ENCODE results near the gene CALN1. TPM values are rescaled to one million over a fixed set of nuclear protein-coding genes. Genes with fewer than 3 reads are reported as not detected.

CALN1 gene
- total and polyA plus RNA-seq, 9 of the 15 experiments (the other 6 are each of a cell fraction or from before 2014, with no cell fraction given), result 1.4 to 7.5 (median 3.3) TPM

- TF ChIP-seq ELF4 (CRISPR knock-in tag; IDR thresholded peaks at IDR 0.05) (no peak), USF2 (CRISPR knock-in tag; IDR thresholded peaks at IDR 0.05) (no peak), NKRF (IDR thresholded peaks at IDR 0.05; ENCODE audit: borderline replicate concordance) (no peak), ZNF589 (CRISPR knock-in tag; IDR thresholded peaks at IDR 0.05; ENCODE audit: low read depth) (no peak), ZC3H8 (IDR thresholded peaks at IDR 0.05) (no peak)
These were observed 139.7 kb downstream of the CALN1 start (continued) for GRCh38 chr7:72272479-72272878.

- H3K27me3 ChIP-seq (ENCODE audit: control insufficient read depth in 2 of 2, insufficient read depth in 2 of 2, low read length in 2 of 2), result no peaks in the 10 kb centered on the region; a peak in 1 of 5 replicates
- intact Hi-C loops (cut with micrococcal nuclease) (no loop called here), in situ Hi-C loops (cut with MboI) (no loop called here)
- DNase-seq (ENCODE audit: extremely low read depth in 1 of 4, low spot score in 3 of 4) (no peak), ATAC-seq (no peak), FAIRE-seq (no peak)
- 0% methylated on average over 3 of the region's 3 CpGs for WGBS (ENCODE audit: insufficient coverage, low coverage, missing lambda C conversion rate)
- no peaks in the 10 kb centered on the region for H3K9me3 ChIP-seq (replicated peaks; ENCODE audit: control insufficient read depth, insufficient read depth, low read depth, low read length)
- no peak overlapping the region for H3K4me3 ChIP-seq
- H4K20me1 ChIP-seq (replicated peaks; ENCODE audit: control insufficient read depth, insufficient read depth, low read length), result 0 out of 2 replicates have a peak, but pooled peaks cover 2% of the 10 kb centered on the region
- ChIA-PET POLR2A (interaction anchor here (0.6 to 0.9 kb wide), 2 partner anchors 10 to 318 kb away, joined by 3 read pairs; no protein-coding TSS in a partner anchor), CTCF (ENCODE audit: low intra/inter-chr PET ratio) (no interaction called here)
- no peaks in the 10 kb centered on the region for H3K79me2 ChIP-seq (ENCODE audit: control insufficient read depth, insufficient read depth, low read length)
- no peak for TF ChIP-seq XRCC3 (IDR thresholded peaks at IDR 0.05)
- TF ChIP-seq RB1 (IDR thresholded peaks at IDR 0.05; ENCODE audit: low read depth), result no peak
- TF ChIP-seq TBP (optimal IDR thresholded peaks at IDR 0.05; ENCODE audit: low read depth, low read length), result no peak
- TF ChIP-seq ATF7 (IDR thresholded peaks at IDR 0.05), result no peak
- TF ChIP-seq GTF2B (IDR thresholded peaks at IDR 0.05; ENCODE audit: extremely low read depth, insufficient read length), result no peak
- TF ChIP-seq ZNF280B (CRISPR knock-in tag; IDR thresholded peaks at IDR 0.05), result no peak
- TF ChIP-seq HLTF (IDR thresholded peaks at IDR 0.05), result no peak
- no peak for TF ChIP-seq SAP30 (IDR thresholded peaks at IDR 0.05; ENCODE audit: borderline replicate concordance, insufficient read depth, low read depth, low read length, poor library complexity, severe bottlenecking)
- TF ChIP-seq YY1 (IDR thresholded peaks at IDR 0.05; ENCODE audit: borderline replicate concordance in 1 of 3, control insufficient read depth in 1 of 3, extremely low read depth in 1 of 3, insufficient read depth in 3 of 3, insufficient read length in 1 of 3, insufficient replicate concordance in 2 of 3, low read depth in 1 of 3, low read length in 2 of 3), result no peak
- TF ChIP-seq GABPB1 (CRISPR knock-in tag; IDR thresholded peaks at IDR 0.05), result no peak
- H3K36me3 ChIP-seq (ENCODE audit: control insufficient read depth, insufficient read depth, low read length), result no peaks in the 10 kb centered on the region
- H2AFZ ChIP-seq (ENCODE audit: low read depth, low read length), result no peak overlapping the region
- no peak overlapping the region for H3K9ac ChIP-seq (ENCODE audit: insufficient read depth in 1 of 2, low read depth in 2 of 2, low read length in 2 of 2)
- no TSS peak for BruUV-seq (replicated peaks)
- no peaks in the 10 kb centered on the region for H3K4me1 ChIP-seq (replicated peaks in 1 of 2; ENCODE audit: control insufficient read depth in 2 of 2, insufficient read depth in 2 of 2, low read length in 2 of 2)
- no peak overlapping the region for H3K4me2 ChIP-seq (ENCODE audit: insufficient read depth, low read length)
- H3K27ac ChIP-seq (ENCODE audit: extremely low read depth, low read depth, low read length), result no peak overlapping the region
- H3K9me1 ChIP-seq (ENCODE audit: control insufficient read depth, insufficient read depth, low read length), result no peaks in the 10 kb centered on the region
These were observed 143.3 kb downstream of the CALN1 start for GRCh38 chr7:72268796-72269195.
